Measurements from ENCODE around the gene ISYNA1. TPM values are rescaled to one million over a fixed set of nuclear protein-coding genes. Genes with fewer than 3 reads are reported as not detected.
A peak's percentile ranks its signal among the peaks of the same experiment; 100 is the strongest.

The ISYNA1 gene
- total and polyA plus RNA-seq, 2 of the 13 experiments (the other 11 are each of a cell fraction or from before 2014, with no cell fraction given), result 29.6 to 48.5 TPM

- TF ChIP-seq, protein P1, sequence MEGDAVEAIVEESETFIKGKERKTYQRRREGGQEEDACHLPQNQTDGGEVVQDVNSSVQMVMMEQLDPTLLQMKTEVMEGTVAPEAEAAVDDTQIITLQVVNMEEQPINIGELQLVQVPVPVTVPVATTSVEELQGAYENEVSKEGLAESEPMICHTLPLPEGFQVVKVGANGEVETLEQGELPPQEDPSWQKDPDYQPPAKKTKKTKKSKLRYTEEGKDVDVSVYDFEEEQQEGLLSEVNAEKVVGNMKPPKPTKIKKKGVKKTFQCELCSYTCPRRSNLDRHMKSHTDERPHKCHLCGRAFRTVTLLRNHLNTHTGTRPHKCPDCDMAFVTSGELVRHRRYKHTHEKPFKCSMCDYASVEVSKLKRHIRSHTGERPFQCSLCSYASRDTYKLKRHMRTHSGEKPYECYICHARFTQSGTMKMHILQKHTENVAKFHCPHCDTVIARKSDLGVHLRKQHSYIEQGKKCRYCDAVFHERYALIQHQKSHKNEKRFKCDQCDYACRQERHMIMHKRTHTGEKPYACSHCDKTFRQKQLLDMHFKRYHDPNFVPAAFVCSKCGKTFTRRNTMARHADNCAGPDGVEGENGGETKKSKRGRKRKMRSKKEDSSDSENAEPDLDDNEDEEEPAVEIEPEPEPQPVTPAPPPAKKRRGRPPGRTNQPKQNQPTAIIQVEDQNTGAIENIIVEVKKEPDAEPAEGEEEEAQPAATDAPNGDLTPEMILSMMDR (CRISPR knock-in tag; IDR thresholded peaks at IDR 0.05), result no peak
- TF ChIP-seq ZSCAN31 (CRISPR knock-in tag; IDR thresholded peaks at IDR 0.05; ENCODE audit: low read depth), result no peak
- peak; percentile 71; the same call in 1 of the 2 replicates for TF ChIP-seq ZBTB4 (CRISPR knock-in tag; IDR thresholded peaks at IDR 0.05; ENCODE audit: borderline replicate concordance)
- no peak for TF ChIP-seq PHF20 (CRISPR knock-in tag; IDR thresholded peaks at IDR 0.05)
- no peak for TF ChIP-seq FOXO1 (CRISPR knock-in tag; IDR thresholded peaks at IDR 0.05)
- TF ChIP-seq, protein P2, sequence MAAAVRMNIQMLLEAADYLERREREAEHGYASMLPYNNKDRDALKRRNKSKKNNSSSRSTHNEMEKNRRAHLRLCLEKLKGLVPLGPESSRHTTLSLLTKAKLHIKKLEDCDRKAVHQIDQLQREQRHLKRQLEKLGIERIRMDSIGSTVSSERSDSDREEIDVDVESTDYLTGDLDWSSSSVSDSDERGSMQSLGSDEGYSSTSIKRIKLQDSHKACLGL (CRISPR knock-in tag; IDR thresholded peaks at IDR 0.05), result no peak
- no peak for TF ChIP-seq E2F5 (CRISPR knock-in tag; conservative IDR thresholded peaks at IDR 0.05)
- peak; percentile 38; the same call in 1 of the 2 replicates for TF ChIP-seq ZMYM2 (CRISPR knock-in tag; IDR thresholded peaks at IDR 0.05)
- TF ChIP-seq ZNF737 (CRISPR knock-in tag; IDR thresholded peaks at IDR 0.05; ENCODE audit: borderline replicate concordance), result 0 out of 2 replicates have a peak, but pooled peaks have one; percentile 79
- TF ChIP-seq, protein P3, sequence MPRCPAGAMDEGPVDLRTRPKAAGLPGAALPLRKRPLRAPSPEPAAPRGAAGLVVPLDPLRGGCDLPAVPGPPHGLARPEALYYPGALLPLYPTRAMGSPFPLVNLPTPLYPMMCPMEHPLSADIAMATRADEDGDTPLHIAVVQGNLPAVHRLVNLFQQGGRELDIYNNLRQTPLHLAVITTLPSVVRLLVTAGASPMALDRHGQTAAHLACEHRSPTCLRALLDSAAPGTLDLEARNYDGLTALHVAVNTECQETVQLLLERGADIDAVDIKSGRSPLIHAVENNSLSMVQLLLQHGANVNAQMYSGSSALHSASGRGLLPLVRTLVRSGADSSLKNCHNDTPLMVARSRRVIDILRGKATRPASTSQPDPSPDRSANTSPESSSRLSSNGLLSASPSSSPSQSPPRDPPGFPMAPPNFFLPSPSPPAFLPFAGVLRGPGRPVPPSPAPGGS (CRISPR knock-in tag; IDR thresholded peaks at IDR 0.05), result peak; percentile 15; the same call in 1 of the 2 replicates
- TF ChIP-seq SUZ12 (IDR thresholded peaks at IDR 0.05; ENCODE audit: low read depth, low read length), result no peak
- TF ChIP-seq RCOR2 (CRISPR knock-in tag; IDR thresholded peaks at IDR 0.05), result no peak
- TF ChIP-seq ZNF609 (CRISPR knock-in tag; IDR thresholded peaks at IDR 0.05; ENCODE audit: borderline replicate concordance), result 0 out of 2 replicates have a peak, but pooled peaks have one; percentile 51
Observed at GRCh38 chr19:18418483-18419194, 19.3 kb downstream of the ISYNA1 start (continued).
